ENCODE data around the gene PDSS2. TPM values are rescaled to one million over a fixed set of nuclear protein-coding genes. Genes with fewer than 3 reads are reported as not detected.

PDSS2 gene
- polyA plus RNA-seq, 1 donor from 2014 or later, result 4.6 TPM

GRCh38 chr6:107442938-107443607 lies 16.3 kb downstream of the PDSS2 start:
- no peak overlapping the region for H3K27ac ChIP-seq (ENCODE audit: low read length)
- peaks cover 4% of the 10 kb centered on the region for H3K9me3 ChIP-seq (ENCODE audit: low read length)
- H3K9me2 ChIP-seq (ENCODE audit: insufficient read depth, low read length), result no peaks in the 10 kb centered on the region
- H3K9ac ChIP-seq (ENCODE audit: low read length), result no peak overlapping the region
- no peaks in the 10 kb centered on the region for H4K20me1 ChIP-seq (ENCODE audit: insufficient read depth)
- no peaks in the 10 kb centered on the region for H3K27me3 ChIP-seq (ENCODE audit: insufficient read depth, low read depth, low read length)
- no peak overlapping the region for H3K4me2 ChIP-seq (ENCODE audit: low read length)
- TF ChIP-seq MXI1 (conservative IDR thresholded peaks at IDR 0.05; ENCODE audit: poor library complexity, severe bottlenecking) (no peak), REST (IDR thresholded peaks at IDR 0.05; ENCODE audit: borderline replicate concordance) (no peak)
- H3K79me2 ChIP-seq (replicated peaks; ENCODE audit: insufficient read depth, low read length), result no peaks in the 10 kb centered on the region
- H2AFZ ChIP-seq (ENCODE audit: low read depth, low read length), result no peak overlapping the region
- H3K4me3 ChIP-seq (ENCODE audit: low read length), result no peak overlapping the region
- H3K36me3 ChIP-seq (ENCODE audit: insufficient read depth, low read length), result no peaks in the 10 kb centered on the region
- no peaks in the 10 kb centered on the region for H3F3A ChIP-seq (ENCODE audit: insufficient read depth, low read length, poor library complexity, severe bottlenecking)

- H3K9me2 ChIP-seq (ENCODE audit: insufficient read depth, low read length), result no peaks in the 10 kb centered on the region
- no peaks in the 10 kb centered on the region for H3K79me2 ChIP-seq (replicated peaks; ENCODE audit: insufficient read depth, low read length)
- H3K27ac ChIP-seq (ENCODE audit: low read length), result no peak overlapping the region
- TF ChIP-seq SMC3 (conservative IDR thresholded peaks at IDR 0.05; ENCODE audit: poor library complexity) (no peak), POLR2AphosphoS5 (IDR thresholded peaks at IDR 0.05) (no peak), EZH2 (IDR thresholded peaks at IDR 0.05; ENCODE audit: borderline replicate concordance, insufficient read depth, low read length, poor library complexity, severe bottlenecking) (no peak), EP300 (conservative IDR thresholded peaks at IDR 0.05; ENCODE audit: poor library complexity, severe bottlenecking) (no peak)
- H4K20me1 ChIP-seq (ENCODE audit: insufficient read depth), result no peaks in the 10 kb centered on the region
- H3K4me3 ChIP-seq (ENCODE audit: low read length), result no peak overlapping the region
- no peaks in the 10 kb centered on the region for H3K36me3 ChIP-seq (ENCODE audit: insufficient read depth, low read length)
- H2AFZ ChIP-seq (ENCODE audit: low read depth, low read length), result no peak overlapping the region
- no peak overlapping the region for H3K4me2 ChIP-seq (ENCODE audit: low read length)
- no peaks in the 10 kb centered on the region for H3K9me3 ChIP-seq (ENCODE audit: low read length)
- H3F3A ChIP-seq (ENCODE audit: insufficient read depth, low read length, poor library complexity, severe bottlenecking), result no peaks in the 10 kb centered on the region
- H3K27me3 ChIP-seq (ENCODE audit: insufficient read depth, low read depth, low read length), result no peaks in the 10 kb centered on the region
- H3K9ac ChIP-seq (ENCODE audit: low read length), result no peak overlapping the region
Measured at GRCh38 chr6:107441682-107442081, 17.7 kb downstream of the PDSS2 start.

- Histone ChIP-seq H3K27me3 (ENCODE audit: insufficient read depth, low read depth, low read length) (no peaks in the 10 kb centered on the region), H3F3A (ENCODE audit: insufficient read depth, low read length, poor library complexity, severe bottlenecking) (no peaks in the 10 kb centered on the region), H2AFZ (ENCODE audit: low read depth, low read length) (no peak overlapping the region), H4K20me1 (ENCODE audit: insufficient read depth) (no peaks in the 10 kb centered on the region), H3K4me3 (ENCODE audit: low read length) (no peak overlapping the region), H3K36me3 (ENCODE audit: insufficient read depth, low read length) (no peaks in the 10 kb centered on the region), H3K9me3 (ENCODE audit: low read length) (no peaks in the 10 kb centered on the region), H3K9me2 (ENCODE audit: insufficient read depth, low read length) (no peaks in the 10 kb centered on the region), H3K9ac (ENCODE audit: low read length) (no peak overlapping the region), H3K27ac (ENCODE audit: low read length) (no peak overlapping the region), H3K4me2 (ENCODE audit: low read length) (no peak overlapping the region), H3K79me2 (replicated peaks; ENCODE audit: insufficient read depth, low read length) (no peaks in the 10 kb centered on the region)
- TF ChIP-seq EZH2 (IDR thresholded peaks at IDR 0.05; ENCODE audit: borderline replicate concordance, insufficient read depth, low read length, poor library complexity, severe bottlenecking) (no peak), CTCF (IDR thresholded peaks at IDR 0.05; ENCODE audit: poor library complexity, severe bottlenecking) (no peak), TAF1 (IDR thresholded peaks at IDR 0.05; ENCODE audit: low read depth) (no peak), REST (IDR thresholded peaks at IDR 0.05; ENCODE audit: borderline replicate concordance) (no peak), SMC3 (conservative IDR thresholded peaks at IDR 0.05; ENCODE audit: poor library complexity) (no peak), RAD21 (conservative IDR thresholded peaks at IDR 0.05) (no peak), POLR2AphosphoS5 (IDR thresholded peaks at IDR 0.05) (no peak), MXI1 (conservative IDR thresholded peaks at IDR 0.05; ENCODE audit: poor library complexity, severe bottlenecking) (no peak)
Measured at GRCh38 chr6:107440936-107441335, 18.4 kb downstream of the PDSS2 start.
